ENCODE results near the gene CACNA1G.

CACNA1G gene
- 0 to 0.50 (median 0.14) reads per million in 18 experiments for total RNA-seq

GRCh38 chr17:50560185-50560824 is at the start of gene CACNA1G:
Gene CACNA1G, plus strand, starts transcription at chr17:50560715. Its CDS starts 745 bp downstream, at chr17:50561460.
- DNase-seq: peak; percentile 82

GRCh38 chr17:50511058-50511457 is 49.5 kb upstream of the CACNA1G start:
- no peak for DNase-seq

- DNase-seq: no peak
These were observed 47.0 kb upstream of the CACNA1G start for GRCh38 chr17:50513495-50513894.

- no peak for DNase-seq
These were observed 46.1 kb upstream of the CACNA1G start for GRCh38 chr17:50514388-50514787.

GRCh38 chr17:50514936-50515702 is 45.4 kb upstream of the CACNA1G start:
- DNase-seq: peak; percentile 51 to 58

- DNase-seq: no peak
These were observed 43.5 kb upstream of the CACNA1G start for GRCh38 chr17:50517011-50517410.

- no peak for DNase-seq
These were observed 42.8 kb upstream of the CACNA1G start for GRCh38 chr17:50517504-50518383.

GRCh38 chr17:50518384-50519023 is 42.0 kb upstream of the CACNA1G start:
- no peak for DNase-seq

- DNase-seq: no peak
These were observed 41.2 kb upstream of the CACNA1G start for GRCh38 chr17:50519141-50519834.

GRCh38 chr17:50520483-50520882 is 40.0 kb upstream of the CACNA1G start:
- no peak for DNase-seq

GRCh38 chr17:50521514-50521913 is 39.0 kb upstream of the CACNA1G start:
- no peak for DNase-seq

- no peak for DNase-seq
These were observed 37.7 kb upstream of the CACNA1G start for GRCh38 chr17:50522766-50523165.

- no peak for DNase-seq
These were observed 37.3 kb upstream of the CACNA1G start for GRCh38 chr17:50523208-50523607.

- DNase-seq: no peak
These were observed 35.7 kb upstream of the CACNA1G start for GRCh38 chr17:50524838-50525237.

- no peak for DNase-seq
These were observed 33.3 kb upstream of the CACNA1G start for GRCh38 chr17:50527155-50527762.

- no peak for DNase-seq
These were observed 32.5 kb upstream of the CACNA1G start for GRCh38 chr17:50527949-50528474.

GRCh38 chr17:50529849-50530248 is 30.7 kb upstream of the CACNA1G start:
- DNase-seq: no peak

GRCh38 chr17:50531428-50532025 is 29.0 kb upstream of the CACNA1G start:
- DNase-seq: no peak

- DNase-seq: no peak
These were observed 28.0 kb upstream of the CACNA1G start, which contains the start of gene EPN3 for GRCh38 chr17:50532452-50533024. Gene EPN3, plus strand, starts transcription at chr17:50532735. Its CDS starts 3,822 bp downstream, at chr17:50536557.

- DNase-seq: no peak
These were observed 27.3 kb upstream of the CACNA1G start for GRCh38 chr17:50533185-50533584.

All from inflammatory macrophage (primary cell).